8988T (cell line): Measurements from ENCODE around the gene MAML3.

Experiments used
- DNase-seq: peaks from one replicate; pipeline ENCODE4 v3.0.0; 2011

The MAML3 gene

DNA sequence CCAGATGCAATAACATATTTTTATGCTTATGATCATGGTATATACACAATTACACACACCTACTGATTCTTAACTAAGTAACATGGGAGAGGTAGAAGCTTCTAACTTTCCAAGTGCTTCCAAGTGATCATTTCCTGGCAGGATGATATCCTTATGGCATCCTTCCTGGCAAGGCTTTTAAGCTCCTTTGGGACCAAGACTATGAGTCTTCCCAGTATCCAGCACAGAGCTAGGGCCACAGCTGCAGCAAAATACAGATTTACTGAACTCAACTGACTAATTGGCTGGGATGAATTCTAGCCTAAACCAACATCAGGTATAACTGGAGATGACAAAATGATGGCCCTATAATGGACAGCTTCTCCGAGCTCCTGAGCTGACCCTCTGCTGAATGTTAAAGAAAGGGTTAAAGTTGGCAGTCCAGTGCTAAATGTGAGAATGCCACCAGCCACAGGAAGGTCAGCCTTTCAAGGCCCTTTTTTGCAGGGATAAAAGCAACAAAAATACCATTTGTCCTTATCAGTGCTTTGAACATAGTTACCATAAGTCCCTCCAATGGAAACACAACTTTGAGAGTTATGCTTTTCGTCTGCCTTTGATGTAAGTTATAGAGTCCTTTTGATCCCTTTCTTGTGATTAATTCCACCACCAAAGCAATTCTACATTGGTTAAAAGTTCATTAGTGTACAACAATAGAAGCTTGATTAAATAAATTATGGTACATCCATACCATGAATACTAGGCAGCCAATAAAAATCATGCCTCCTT, 415.0 kb downstream of the MAML3 start:
- DNase-seq = no peak

- no peak for DNase-seq
Measured at GRCh38 chr4:139736661-139737060, 417.3 kb downstream of the MAML3 start.

- no peak for DNase-seq
Measured at GRCh38 chr4:139736274-139736660, 417.7 kb downstream of the MAML3 start.

GRCh38 chr4:139735381-139736273, 418.4 kb downstream of the MAML3 start:
- no peak for DNase-seq

DNA sequence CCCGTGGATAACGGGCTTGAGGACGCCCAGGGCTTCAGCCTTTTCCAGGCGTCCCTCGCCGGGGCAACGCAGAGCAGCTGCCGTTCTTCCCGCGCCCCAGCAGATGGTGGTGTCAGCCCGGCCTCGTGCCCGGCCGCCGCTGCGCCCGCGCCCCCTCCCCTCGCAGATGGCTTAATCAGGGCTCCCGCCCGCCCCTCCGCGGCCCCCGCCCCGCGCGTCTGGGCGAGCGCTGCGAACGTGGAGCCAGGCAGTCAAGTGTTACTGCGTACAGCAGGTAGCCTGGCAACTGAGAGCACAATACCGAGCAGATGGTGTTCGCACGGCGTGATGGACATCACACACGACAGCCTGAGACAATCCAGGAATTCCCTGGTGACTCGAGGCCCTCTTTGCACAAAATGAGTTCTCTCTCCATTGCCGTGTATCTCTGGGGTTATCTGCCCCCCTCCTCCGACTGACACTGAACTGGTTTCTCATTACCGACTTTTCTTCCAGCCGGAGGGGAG, 419.1 kb downstream of the MAML3 start:
- peak; percentile 86 for DNase-seq

- no peak for DNase-seq
Measured at GRCh38 chr4:139734201-139734874, 419.6 kb downstream of the MAML3 start.

DNA sequence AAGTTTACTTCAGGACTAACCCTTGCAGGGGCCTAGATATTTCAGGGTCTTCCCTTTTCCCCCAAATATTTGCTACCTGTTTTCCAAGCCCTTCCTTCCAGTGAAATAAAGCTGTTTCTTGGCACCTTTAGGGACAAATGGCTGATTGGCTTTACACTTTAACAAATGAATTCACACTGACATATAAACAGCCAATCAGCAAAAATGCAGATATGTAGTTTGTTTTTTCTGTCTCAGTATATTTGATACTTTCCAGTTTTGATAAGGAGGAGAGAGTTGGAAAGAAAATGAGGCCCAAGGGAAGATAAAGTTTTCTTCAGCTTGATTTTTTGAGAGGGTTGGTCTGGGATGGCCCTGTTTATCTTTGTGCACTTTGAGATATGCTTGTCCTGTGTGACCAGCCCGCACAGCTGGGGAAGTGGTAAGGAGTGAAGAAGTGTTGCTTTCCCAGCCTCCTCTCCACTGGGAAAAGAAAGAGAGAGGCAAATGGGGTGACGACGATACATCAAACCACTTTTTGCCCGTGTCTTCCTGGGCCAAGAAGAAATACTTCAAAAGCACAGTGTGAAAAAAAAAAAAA, 420.9 kb downstream of the MAML3 start:
- no peak for DNase-seq

GRCh38 chr4:139728840-139729239, 425.1 kb downstream of the MAML3 start:
- DNase-seq = no peak

DNA sequence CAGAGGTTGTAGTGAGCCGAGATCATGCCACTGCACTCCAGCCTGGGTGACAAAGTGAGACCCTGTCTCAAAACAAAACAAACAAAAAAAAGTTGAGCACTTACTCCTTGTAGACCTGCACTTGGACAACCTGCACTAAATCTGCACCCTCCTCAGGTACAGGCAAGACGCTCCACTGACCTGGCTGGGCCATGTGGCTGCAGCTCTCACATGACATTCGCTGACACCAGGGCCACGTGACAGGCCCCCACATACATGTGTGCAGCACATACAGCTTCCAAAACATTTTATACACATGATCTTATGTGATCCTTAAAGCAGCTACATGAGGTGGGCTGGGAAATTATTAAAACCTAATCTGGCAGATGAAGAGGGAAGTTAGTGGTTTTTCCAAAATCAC, 425.8 kb downstream of the MAML3 start:
- no peak for DNase-seq

DNA sequence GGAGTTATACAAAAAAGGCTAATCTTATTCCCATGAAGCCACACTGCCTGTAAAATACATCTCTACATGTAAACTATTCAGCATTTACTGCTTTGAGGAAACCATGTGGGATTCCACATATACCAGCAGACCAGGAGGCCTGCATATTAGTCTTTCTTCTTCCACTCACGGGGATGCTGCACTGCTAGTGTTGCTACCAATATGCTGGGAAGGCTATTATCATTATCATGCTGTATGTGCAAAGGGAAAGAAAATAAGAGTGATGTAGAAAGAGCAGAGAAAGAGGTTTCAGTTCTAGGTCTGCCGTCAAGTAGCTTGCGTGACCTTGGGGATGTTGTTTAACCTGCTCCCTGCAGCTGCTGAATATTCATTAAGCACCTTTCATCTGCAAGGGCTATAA, 427.4 kb downstream of the MAML3 start:
- DNase-seq = no peak

GRCh38 chr4:139725236-139725635, 428.7 kb downstream of the MAML3 start:
- no peak for DNase-seq

DNA sequence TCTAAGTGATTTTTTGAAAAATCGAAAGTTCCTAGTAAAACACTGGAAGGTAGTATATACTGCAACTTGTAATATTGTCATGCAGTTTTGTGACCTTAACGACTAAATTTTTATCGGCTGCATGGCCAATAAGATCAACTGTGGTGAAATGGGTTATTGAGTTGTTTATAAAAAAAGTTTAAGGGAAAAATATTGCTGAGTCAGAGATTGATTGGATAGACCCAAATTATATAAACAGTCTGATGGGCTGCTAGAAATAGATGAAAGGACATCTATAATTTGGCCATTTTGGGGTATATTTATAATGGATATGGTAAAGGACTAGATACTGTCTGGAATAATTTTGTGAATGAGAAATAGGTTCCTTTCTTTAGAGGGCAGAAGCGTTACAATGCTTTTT, 432.2 kb downstream of the MAML3 start:
- DNase-seq = no peak

DNA sequence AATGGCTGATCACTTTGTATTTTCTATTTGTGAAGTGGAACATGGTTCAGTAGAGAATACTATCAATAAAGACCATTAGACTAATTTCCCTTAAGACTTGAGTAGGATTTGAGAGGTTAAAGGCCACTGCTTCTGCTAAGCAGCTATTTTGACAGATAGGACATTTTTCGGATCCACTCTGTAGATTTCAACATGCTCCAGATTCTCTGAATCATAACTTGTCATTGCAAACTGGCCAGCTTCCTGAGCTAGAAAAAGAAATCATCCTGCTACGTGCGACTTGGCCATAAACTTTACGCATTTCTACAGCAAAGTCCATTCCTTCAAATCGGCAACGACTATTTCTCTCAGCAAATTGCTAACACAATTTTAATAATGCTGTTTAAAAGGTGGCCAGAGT, 433.2 kb downstream of the MAML3 start:
- no peak for DNase-seq

- DNase-seq = no peak
Measured at GRCh38 chr4:139719381-139720101, 434.4 kb downstream of the MAML3 start.

- DNase-seq = no peak
Measured at GRCh38 chr4:139718833-139719232, 435.2 kb downstream of the MAML3 start.

- no peak for DNase-seq
Measured at GRCh38 chr4:139718358-139718757, 435.6 kb downstream of the MAML3 start.

DNA sequence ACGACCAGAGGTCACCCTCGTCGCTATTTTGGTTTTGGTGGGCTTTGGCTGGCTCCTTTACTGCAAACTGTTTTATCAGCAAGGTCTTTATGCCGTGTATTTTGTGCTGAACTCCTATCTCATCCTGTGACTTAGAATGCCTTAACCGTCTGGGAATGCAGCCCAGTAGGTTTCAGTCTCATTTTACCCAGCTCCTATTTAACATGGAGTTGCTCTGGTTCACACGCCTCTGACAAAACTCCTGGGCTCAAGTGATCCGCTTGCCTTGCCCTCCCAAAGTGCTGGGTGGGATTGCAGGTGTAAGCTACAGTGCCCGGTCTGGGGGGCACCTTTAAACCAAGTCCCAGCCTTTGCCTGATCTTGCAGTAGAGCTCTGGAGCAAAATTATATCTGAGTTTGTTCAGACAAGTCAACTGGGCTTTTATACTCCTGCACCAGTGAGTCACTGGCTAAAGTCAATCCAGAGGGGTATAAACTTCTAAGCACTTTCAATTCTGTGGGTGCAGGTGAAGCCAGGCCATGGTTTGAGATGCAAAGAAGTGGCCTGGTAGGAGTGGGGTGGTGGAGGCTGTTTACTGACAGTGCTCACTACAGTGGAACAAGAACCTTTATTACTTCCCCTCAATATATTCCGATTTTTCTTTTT, 438.1 kb downstream of the MAML3 start:
- DNase-seq = no peak

GRCh38 chr4:139712882-139713281, 441.1 kb downstream of the MAML3 start:
- no peak for DNase-seq

GRCh38 chr4:139711461-139711860, 442.5 kb downstream of the MAML3 start:
- DNase-seq = no peak

DNA sequence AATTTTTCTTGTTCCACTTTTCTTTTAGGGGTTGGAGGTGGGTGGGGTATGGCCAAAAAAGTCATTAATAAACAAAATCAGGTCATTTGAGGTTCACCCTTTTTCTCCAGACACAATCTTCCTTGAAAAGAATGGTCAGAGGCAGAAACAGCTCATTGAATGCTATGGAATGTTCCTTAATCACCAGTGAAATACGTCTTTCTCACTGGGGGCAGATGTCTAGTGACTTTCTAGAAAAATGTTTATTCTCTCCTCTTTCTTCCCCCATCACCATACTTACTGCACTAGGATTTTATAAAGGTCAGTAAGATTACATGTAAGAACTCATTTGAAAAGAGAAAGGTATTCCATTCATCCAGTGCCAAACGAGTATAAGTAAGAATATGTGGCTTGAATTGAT, 443.9 kb downstream of the MAML3 start:
- no peak for DNase-seq

DNA sequence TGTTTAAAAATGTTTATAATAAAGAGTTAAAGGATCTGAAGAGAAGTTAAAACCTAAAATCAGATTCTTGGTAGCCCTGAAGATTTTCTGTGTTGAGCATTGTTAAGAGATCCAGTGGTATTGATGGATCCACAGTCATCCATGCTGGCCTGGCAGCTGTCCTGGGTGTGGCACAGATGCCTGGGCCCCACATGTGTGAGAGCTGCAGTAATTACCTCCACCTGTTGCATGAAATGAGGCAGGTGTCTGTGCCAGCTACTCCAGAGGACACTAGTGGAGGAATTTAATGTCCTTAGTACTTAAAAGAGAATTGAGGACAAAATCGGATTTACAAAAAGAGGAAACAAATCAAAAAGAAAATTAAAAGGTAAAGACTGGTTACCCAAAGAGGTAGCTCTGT, 444.3 kb downstream of the MAML3 start:
- DNase-seq = no peak
